ENCODE results near the gene MRPL45.

MRPL45 gene

GRCh38 chr17:38341035-38341721 is 44.2 kb downstream of the MRPL45 start:
- TF ChIP-seq CTCF (IDR thresholded peaks at IDR 0.05; ENCODE audit: low read depth, low read length): no peak
- no peak overlapping the region for H3K4me3 ChIP-seq (ENCODE audit: low read depth, low read length)

- TF ChIP-seq CTCF (IDR thresholded peaks at IDR 0.05; ENCODE audit: low read depth, low read length): no peak
- no peak overlapping the region for H3K4me3 ChIP-seq (ENCODE audit: low read depth, low read length)
These were observed 46.1 kb downstream of the MRPL45 start for GRCh38 chr17:38342886-38343607.

DNA sequence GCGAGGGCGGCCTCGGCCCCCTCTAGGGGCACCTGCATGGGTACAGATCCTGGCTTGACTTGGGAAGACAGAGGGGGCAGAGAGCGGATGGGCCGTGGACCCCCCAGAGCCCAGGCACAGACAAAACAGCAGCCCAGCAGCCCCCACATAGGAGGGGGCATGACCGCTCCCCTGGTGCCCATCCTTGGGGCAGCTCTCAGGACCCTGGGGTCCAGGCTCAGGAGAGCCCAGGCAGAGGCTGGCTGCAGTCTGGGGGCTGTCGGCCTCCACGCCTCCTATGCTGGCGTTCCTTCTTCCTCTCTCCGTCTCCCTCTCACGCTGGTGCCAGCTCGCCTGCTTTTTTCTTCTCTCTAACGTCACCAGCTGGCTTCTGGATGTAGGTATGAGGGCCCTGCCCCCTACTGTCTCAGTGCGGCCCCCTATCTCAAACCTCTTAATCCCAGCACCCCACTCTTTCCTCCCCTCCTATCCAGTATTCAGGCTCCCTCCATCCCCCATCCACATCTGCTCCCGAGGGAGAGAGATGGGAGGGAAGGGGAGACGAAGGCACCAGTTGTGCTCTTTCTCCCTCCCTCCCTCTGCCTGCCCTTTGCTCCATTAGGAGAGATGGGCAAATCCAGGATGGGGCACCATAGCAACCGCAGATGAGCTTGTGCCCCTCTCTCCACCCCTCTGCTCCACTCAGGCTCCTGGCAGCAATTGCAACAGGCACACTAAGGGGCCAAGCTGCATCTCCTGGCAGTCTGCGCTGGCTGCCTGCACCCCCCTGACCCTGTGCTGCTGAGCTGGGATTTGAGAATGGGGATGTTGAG is 46.8 kb downstream of the MRPL45 start, which contains the start of gene GPR179:
GPR179 (minus strand) TSS at position 349 of the 812 bp plus-strand sequence; CDS start at position 182, 167 bp downstream.
- no peak for TF ChIP-seq CTCF (IDR thresholded peaks at IDR 0.05; ENCODE audit: low read depth, low read length)
- H3K4me3 ChIP-seq (ENCODE audit: low read depth, low read length): no peak within 1 kb of the TSS

DNA sequence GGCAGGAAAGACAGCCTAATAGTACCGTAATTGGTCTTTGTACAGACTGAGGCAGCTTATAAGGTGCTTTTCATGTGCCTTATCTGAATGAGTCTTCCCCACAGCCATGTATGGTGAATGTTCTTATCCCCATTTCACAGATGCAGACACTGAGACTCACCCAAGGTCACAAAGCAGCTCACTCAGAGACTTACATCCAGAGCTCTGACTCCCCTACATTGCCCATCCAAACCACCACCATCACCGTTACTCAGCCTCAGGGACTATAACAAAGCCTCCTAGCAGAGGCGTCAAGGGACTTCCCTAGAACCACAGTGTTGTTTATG is 47.4 kb downstream of the MRPL45 start:
- TF ChIP-seq CTCF (IDR thresholded peaks at IDR 0.05; ENCODE audit: low read depth, low read length): no peak
- no peak overlapping the region for H3K4me3 ChIP-seq (ENCODE audit: low read depth, low read length)

DNA sequence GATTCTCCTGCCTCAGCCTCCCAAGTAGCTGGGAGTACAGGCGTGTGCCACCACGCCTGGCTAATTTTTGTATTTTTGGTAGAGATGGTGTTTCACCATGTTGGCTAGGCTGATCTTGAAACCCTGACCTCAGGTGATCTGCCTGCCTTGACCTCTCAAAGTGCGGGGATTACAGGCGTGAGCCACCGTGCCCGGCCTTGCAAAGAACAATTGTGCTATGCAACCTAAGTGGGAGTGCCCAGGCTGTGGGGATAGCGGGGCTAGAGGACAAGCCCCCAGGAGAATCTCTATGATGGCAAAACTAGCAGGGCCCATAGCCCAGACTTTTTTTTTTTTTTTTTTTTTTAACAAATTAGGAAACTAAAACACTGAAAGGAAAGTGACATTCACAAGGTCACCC is 48.8 kb downstream of the MRPL45 start:
- TF ChIP-seq CTCF (IDR thresholded peaks at IDR 0.05; ENCODE audit: low read depth, low read length): no peak
- H3K4me3 ChIP-seq (ENCODE audit: low read depth, low read length): no peak overlapping the region

DNA sequence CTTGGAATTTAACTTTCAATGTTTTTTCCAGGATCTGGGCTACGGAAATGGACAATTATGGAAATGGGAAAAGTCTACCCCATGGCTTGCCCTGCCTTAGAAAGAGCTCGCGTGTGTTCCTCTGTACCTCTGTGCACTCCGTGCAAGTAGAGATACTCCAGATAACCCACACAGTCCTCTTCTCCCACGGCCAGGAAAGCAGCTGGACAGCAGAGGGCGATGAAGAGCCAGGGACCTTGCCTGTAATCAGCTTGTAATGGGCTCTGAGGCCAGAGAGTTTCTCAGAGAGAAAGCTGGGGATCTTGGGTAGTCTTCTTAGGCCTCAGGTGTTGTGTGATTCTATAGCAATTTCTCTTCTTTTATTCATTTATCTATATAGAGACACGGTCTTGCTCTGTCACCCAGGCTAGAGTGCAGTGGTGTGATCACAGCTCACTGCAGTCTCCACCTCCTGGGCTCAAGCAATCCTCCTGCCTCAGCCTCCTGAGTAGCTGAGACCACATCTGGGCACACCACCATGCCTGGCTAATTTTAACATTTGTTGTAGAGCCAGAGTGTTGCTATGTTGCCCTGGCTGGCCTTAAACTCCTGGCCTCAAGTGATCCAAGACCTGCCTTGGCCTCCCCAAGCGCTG is 52.2 kb downstream of the MRPL45 start:
- peak; percentile 97 for TF ChIP-seq CTCF (IDR thresholded peaks at IDR 0.05; ENCODE audit: low read depth, low read length)
- H3K4me3 ChIP-seq (ENCODE audit: low read depth, low read length): no peak overlapping the region
